Central memory CD4-positive, alpha-beta T cell (primary cell): ENCODE measurements around the gene BABAM1.
A peak's percentile ranks its signal among the peaks of the same experiment; 100 is the strongest.

Source experiments
- DNase-seq: peaks from one replicate; pipeline ENCODE4 v3.0.0; 2022

BABAM1 gene

DNA sequence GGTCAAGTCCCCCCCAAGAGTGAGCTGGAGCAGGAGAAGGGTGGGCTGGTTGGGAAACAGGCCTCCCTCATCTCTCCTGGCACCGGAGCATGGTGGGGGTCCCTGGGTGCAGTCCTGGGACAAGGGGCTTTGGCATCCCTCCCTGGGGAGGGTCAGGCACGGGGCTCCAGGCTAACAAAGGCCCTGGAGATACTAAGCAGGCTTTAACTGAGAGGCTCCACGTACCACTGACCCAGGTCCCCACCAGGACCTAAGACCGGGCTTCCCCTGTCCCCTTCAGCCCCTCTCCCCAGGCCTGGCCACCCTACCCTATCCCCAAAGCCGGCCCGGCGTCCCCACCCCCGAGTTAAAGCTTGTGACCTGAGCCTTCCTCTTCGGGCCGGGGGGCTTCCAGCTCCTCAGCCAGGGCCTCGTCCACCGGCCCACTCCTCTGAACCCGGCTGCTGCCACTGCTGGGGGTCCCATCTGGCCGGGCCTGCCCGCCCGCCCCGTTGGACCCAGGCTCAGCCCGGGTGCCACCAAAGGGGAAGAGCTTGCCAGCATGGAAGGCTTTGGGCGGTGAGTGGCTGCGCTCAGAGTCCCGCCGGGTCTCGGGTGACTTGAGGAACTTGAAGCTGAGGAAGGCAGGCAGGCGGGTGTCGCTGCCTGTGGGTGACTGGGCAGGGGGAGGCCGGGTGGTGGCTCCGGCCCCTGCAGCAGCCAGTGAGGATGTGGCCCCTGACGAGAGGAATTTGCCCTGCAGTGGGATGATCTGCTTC lies 57.3 kb downstream of the BABAM1 start:
- DNase-seq = no peak

DNA sequence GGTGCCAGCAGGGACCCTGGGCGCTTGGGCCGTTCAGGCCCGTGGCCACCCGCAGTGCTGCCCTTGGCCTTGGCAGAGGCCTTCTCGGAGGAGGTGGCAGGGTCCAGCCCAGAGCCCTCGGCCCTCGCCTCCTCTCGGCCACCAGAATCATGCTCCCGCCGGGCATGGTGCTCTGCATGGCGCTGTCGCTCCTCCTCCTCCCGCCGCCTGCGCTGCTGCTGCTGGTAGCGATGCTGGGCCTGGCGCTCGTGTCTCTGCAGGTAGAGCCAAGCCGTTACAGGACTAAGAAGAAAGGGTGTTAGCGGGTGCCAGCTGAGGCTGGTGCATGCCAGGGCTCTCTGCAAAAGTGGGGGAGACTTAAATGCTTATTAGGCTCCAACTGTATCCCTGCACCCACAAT lies 57.9 kb downstream of the BABAM1 start:
- DNase-seq = no peak

DNA sequence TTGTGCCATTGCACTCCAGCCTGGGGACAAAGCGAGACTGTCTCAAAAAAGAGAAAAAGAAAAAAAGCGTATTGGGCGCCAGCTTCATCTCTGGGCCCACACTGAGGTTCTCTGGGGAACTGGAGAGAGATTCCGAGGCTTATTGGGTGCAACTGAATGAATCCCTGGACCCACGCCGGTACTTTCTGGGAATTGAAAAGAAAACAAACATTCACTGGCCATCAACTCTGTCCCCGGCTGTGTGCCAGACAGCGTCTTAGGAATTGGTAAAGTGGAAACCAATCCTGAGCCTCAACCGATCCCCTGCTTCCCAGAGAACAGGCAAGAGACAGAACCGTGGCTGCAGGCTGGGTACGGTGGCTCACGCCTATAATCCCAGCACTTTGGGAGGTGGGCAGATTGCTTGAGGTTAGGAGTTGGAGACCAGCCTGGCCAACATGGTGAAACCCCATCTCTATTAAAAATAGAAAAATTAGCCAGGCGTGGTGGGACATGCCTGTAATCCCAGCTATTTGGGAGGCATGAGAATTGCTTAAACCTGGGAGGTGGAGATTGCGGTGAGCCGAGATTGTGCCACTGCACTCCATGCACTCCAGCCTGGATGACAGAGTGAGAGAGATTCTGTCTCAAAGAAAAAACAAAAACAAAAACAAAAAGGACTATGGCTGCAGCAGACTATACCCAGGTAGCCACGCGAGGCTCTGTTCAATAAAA lies 58.8 kb downstream of the BABAM1 start:
- DNase-seq = no peak

DNA sequence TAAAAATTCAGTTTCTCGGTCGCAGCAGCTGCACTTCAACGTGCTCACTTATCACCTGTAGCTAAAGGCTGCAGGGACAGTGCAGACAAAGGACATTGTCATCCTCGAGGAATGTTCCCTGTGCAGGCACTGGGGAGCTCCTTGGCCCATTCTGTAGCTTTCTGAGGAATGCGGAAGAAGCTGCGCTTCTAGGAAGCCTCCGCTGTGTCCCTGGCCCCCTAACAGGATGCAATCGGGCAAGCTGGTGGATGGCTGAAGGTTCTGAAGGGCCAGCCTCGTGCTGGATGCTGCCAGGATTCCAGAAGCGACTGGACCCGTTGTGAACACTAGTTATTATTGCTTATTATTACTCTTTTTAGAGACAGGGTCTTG lies 59.3 kb downstream of the BABAM1 start:
- no peak for DNase-seq

DNA sequence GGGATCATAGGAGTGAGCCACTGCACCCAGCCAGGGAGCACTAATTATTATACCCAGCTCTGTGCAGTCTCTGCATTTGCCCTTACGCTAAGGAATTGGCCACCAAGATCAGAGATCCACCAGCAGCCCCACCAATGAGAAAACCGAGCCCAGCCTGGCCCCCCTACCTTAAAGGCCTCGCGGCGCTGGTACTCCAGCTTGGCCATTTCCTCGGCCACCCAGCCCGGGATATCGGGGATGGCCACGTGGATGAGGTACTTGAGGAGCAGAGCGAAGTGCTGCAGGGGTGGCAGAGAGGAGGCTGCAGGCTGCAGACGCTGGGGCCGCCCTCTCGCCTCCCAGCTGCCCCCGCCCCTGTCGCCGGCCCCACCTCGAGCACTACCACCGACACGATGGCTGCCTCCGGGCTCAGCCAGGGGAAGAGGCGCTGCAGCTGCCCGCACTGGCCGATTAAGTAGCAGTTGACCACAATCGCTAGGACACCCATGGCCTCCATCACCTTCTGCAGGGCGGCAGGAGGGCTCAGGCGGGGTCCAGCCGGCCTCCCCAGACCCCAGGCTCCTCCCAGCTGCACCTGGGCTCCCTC lies 59.9 kb downstream of the BABAM1 start:
- DNase-seq = no peak

DNA sequence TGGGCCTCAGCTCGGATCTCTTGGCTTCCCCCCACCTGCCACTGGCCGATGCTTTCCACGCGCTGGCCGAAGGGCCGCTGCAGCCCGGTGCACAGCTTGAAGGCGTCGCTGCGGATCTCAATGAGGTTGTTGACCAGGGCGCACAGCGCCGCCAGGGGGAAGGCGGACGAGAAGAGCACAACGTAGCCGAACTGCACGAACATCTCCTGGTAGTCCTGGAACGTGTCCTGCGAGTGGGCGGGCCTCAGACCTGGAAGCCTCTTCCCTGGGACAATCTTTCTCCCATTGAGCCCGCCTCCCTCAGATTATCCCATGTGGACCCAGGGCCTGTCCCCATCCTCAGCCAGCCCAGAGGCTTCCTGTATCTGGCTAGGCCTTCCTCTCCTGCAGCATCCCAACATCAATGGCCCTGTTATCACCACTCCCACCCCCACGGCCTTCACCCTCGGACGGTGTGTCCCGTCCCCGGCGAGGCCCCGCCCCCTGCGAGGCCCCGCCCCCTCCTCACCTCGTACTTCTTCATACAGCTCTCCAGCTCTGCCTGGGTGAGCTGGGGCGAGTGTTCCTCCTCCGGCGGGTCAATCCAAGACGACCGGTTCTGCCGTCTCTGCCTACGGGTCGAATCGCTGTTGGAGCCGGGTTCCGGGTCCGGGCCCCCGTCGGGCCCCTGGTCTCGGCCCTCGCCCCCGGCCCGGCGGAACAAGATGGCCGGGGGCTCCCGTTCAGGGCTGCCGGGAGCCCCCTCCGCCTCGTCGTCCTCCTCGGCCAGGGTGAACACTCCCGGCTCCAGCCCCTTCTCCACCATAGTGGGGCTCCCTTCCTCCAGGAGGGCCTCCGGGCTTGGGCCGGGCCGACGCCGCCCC lies 60.6 kb downstream of the BABAM1 start:
- peak; percentile 48 for DNase-seq
